GM12878 (cell line): ENCODE data around the gene KATNBL1. TPM values are rescaled to one million over a fixed set of nuclear protein-coding genes. Genes with fewer than 3 reads are reported as not detected.
A peak's percentile ranks its signal among the peaks of the same experiment; 100 is the strongest.

Experiments
- ATAC-seq: fragments of 200-7000 bp; cut with Tn5 transposase; 3 replicates; pipeline ENCODE4 v1.9.1; 2020; ENCODE audit warnings: mild to moderate bottlenecking, moderate library complexity
- BruUV-seq: library from RNA; stranded (reverse); fragments of 400-500 nt; replicated peaks from 2 replicates; lab custom pipeline; 2021; lab: Mats Ljungman, UMichigan
- CTCF ChIA-PET: fragments of 300-600 bp; sonication (Branson Sonifier 250); formaldehyde crosslinking; extraction: SDS; loops from one replicate; lab custom pipeline; 2021; ENCODE audit warnings: inconsistent platforms; lab: Yijun Ruan, JAX
- POLR2A ChIA-PET: fragments of 350-600 bp; formaldehyde crosslinking; extraction: SDS; loops from one replicate; lab custom pipeline; 2021; ENCODE audit warnings: inconsistent platforms; lab: Charles Lee
- RAD21 ChIA-PET: fragments of 300-600 bp; sonication (Branson Sonifier 250); formaldehyde crosslinking; loops from one replicate; lab custom pipeline; 2023; ENCODE audit warnings: antibody characterized with exemption; ENCODE audit not compliant: unreplicated experiment; lab: Charles Lee
- SMC1A ChIA-PET: fragments of 300-600 bp; sonication (Branson Sonifier 250); formaldehyde crosslinking; loops from one replicate; lab custom pipeline; 2023; ENCODE audit not compliant: unreplicated experiment, uncharacterized antibody; lab: Charles Lee
- DNase-seq: peaks from one replicate; pipeline ENCODE4 v3.0.0-alpha.2; 2011; ENCODE audit warnings: low read depth, low spot score
- FAIRE-seq: peaks from 3 replicates; lab custom pipeline; 2011; peaks lifted over from hg19 to GRCh38; lab: Jason Lieb, UNC
- H2AFZ ChIP-seq: 2 replicates; pipeline ENCODE4 v1.6.0; 2011; ENCODE audit warnings: low read depth, low read length, control low read depth; ENCODE audit not compliant: control insufficient read depth
- H3K27ac ChIP-seq: 2 replicates; pipeline ENCODE4 v1.5.1; 2011; ENCODE audit warnings: control low read depth; ENCODE audit not compliant: control insufficient read depth, insufficient read depth
- H3K27me3 ChIP-seq, 2 experiments: replicated peaks in 1 of 2; 2 replicates each; pipeline versions ENCODE4 v1.6.0 to v1.6.1; 2011; ENCODE audit warnings: low read length in 1 of 2; ENCODE audit not compliant: control insufficient read depth in 2 of 2, insufficient read depth in 2 of 2
- H3K36me3 ChIP-seq, 2 experiments: 2 replicates each; pipeline ENCODE4 v1.5.1; 2011; ENCODE audit warnings: low read length in 1 of 2; ENCODE audit not compliant: control insufficient read depth in 2 of 2, insufficient read depth in 2 of 2
- H3K4me1 ChIP-seq: 2 replicates; pipeline ENCODE4 v1.6.1; 2011; ENCODE audit warnings: mild to moderate bottlenecking, low read length, moderate library complexity, mixed read lengths; ENCODE audit not compliant: control insufficient read depth, insufficient read depth
- H3K4me2 ChIP-seq: 2 replicates; pipeline ENCODE4 v1.6.0; 2011; ENCODE audit warnings: control low read depth; ENCODE audit not compliant: control insufficient read depth, insufficient read depth
- H3K4me3 ChIP-seq: fragments of 200-600 bp; sonication (generic); 2 replicates; pipeline ENCODE4 v1.5.1; 2016
- H3K79me2 ChIP-seq: 2 replicates; pipeline ENCODE4 v1.6.0; 2011; ENCODE audit warnings: low read length; ENCODE audit not compliant: control insufficient read depth, insufficient read depth
- H3K9ac ChIP-seq: 2 replicates; pipeline ENCODE4 v1.8.0; 2011; ENCODE audit warnings: low read length, control low read depth, mixed read lengths; ENCODE audit not compliant: control insufficient read depth, insufficient read depth
- H3K9me3 ChIP-seq: replicated peaks from 3 replicates; pipeline ENCODE4 v1.5.1; 2011; ENCODE audit warnings: mild to moderate bottlenecking, low read length; ENCODE audit not compliant: control insufficient read depth, insufficient read depth
- H4K20me1 ChIP-seq: 2 replicates; pipeline ENCODE4 v1.6.0; 2011; ENCODE audit not compliant: control insufficient read depth, insufficient read depth
- BHLHE40 ChIP-seq, 2 experiments: fragments of 450-650 bp in 1 of 2; IDR thresholded peaks; 2 replicates each; pipeline ENCODE4 v1.6.1; 2011 to 2017; ENCODE audit warnings: low read depth in 2 of 2, borderline replicate concordance in 1 of 2, improper control_type of control experiment in 1 of 2, low read length in 1 of 2, mild to moderate bottlenecking in 1 of 2
- LARP7 ChIP-seq: fragments of 450-650 bp; IDR thresholded peaks from 2 replicates; pipeline ENCODE4 v1.6.1; 2017; ENCODE audit warnings: mild to moderate bottlenecking
- NRF1 ChIP-seq: conservative IDR thresholded peaks from 2 replicates; pipeline ENCODE4 v1.6.1; 2011; ENCODE audit warnings: mild to moderate bottlenecking, low read depth, low read length, improper control_type of control experiment
- PML ChIP-seq: IDR thresholded peaks from 2 replicates; pipeline ENCODE4 v1.6.1; 2012; ENCODE audit warnings: low read length, inconsistent platforms
- RAD51 ChIP-seq: fragments of 450-650 bp; IDR thresholded peaks from 2 replicates; pipeline ENCODE4 v1.6.1; 2016; ENCODE audit warnings: moderate library complexity, mild to moderate bottlenecking, inconsistent platforms
- SIX5 ChIP-seq: IDR thresholded peaks from 2 replicates; pipeline ENCODE4 v1.6.1; 2011; ENCODE audit warnings: mild to moderate bottlenecking, low read depth, low read length, moderate library complexity; ENCODE audit not compliant: severe bottlenecking
- SMAD1 ChIP-seq: fragments of 450-650 bp; IDR thresholded peaks from 2 replicates; pipeline ENCODE4 v1.6.1; 2018; ENCODE audit warnings: mild to moderate bottlenecking, low read depth; ENCODE audit not compliant: partially characterized antibody
- ZNF217 ChIP-seq: fragments of 450-650 bp; IDR thresholded peaks from 2 replicates; pipeline ENCODE4 v1.6.1; 2017; ENCODE audit warnings: antibody characterized with exemption, mild to moderate bottlenecking
- WGBS: methylation state at CpG from one replicate; pipeline ENCODE4 v1.1.6; 2016; ENCODE audit warnings: low lambda C conversion rate; ENCODE audit not compliant: insufficient replicate concordance, insufficient coverage; ENCODE audit errors: missing lambda C conversion rate; 5-methylcytosine and 5-hydroxymethylcytosine counted together
- in situ Hi-C: fragments of 300-500 bp; cut with MboI; formaldehyde crosslinking; loops from 9 replicates; pipeline ENCODE4 v1.14.3; 2018; ENCODE audit warnings: mixed read lengths
- intact Hi-C: fragments of 100-400 bp; cut with micrococcal nuclease; formaldehyde crosslinking; loops from one replicate; pipeline ENCODE4 v1.14.2; 2022; ENCODE audit not compliant: unreplicated experiment
- polyA plus RNA-seq, 11 experiments: library from polyadenylated mRNA; depleted of rRNA in 4 of 11; unstranded in 6 of 11; stranded (reverse) in 5 of 11; fragments of >200 nt; fragmentation: Nextera tagmentation in 4 of 11; fragmentation: Illumina TruSeq in 1 of 11; extraction: Ambion mirVana in 4 of 11; extraction: Trizol in 1 of 11; gene quantifications; 1 replicate in 1 of 11; 2 replicates in 10 of 11; pipeline versions ENCODE4 v1.2.1 to v1.2.3, GENCODE V29; 2011 to 2016; ENCODE audit warnings: inconsistent platforms in 2 of 11, missing spikeins in 2 of 11, low read depth in 1 of 11
- total RNA-seq, 4 experiments: library from RNA; depleted of rRNA in 3 of 4; stranded (reverse); fragments of >200 nt in 3 of 4; fragmentation: Illumina TruSeq in 1 of 4; extraction: Trizol in 1 of 4; gene quantifications; 2 replicates each; pipeline versions ENCODE4 v1.2.1 to v1.2.3, GENCODE V29; 2013 to 2021
- TF ChIP-seq, protein P1 (sequence below): fragments of 450-650 bp; IDR thresholded peaks from 2 replicates; pipeline ENCODE4 v1.6.1; 2016; ENCODE audit warnings: mild to moderate bottlenecking
- TF ChIP-seq, protein P2 (sequence below): fragments of 450-650 bp; IDR thresholded peaks from 2 replicates; pipeline ENCODE4 v1.6.1; 2018; ENCODE audit warnings: borderline replicate concordance, mild to moderate bottlenecking; ENCODE audit not compliant: partially characterized antibody
- TF ChIP-seq, protein P3 (sequence below): fragments of 450-650 bp; IDR thresholded peaks from 2 replicates; pipeline ENCODE4 v1.6.1; 2016; ENCODE audit warnings: mild to moderate bottlenecking, moderate library complexity, borderline replicate concordance

KATNBL1 gene
- total and polyA plus RNA-seq, 10 of the 15 experiments (the other 5 are each of a cell fraction or from before 2014, with no cell fraction given): 7.8 to 58.8 (median 30.1) TPM

DNA sequence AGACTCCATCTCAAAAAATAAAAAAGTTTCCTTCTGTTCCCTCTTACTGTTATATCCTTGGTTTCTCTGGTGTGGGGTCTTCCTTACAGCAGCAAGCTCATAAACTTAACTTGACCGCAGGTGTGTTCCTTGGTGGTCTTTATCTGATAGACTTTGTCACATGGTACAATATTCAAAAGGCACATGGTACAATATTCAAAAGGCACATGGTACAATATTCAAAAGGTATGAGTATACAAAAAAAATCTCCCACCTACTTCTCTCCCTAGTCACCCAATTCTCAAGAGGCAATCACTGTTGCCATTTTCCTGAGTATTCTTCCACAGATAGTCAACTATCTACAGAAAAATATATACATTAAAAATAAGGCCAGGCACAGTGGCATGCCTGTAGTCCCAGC lies 103.5 kb downstream of the KATNBL1 start (continued):
- no peak for TF ChIP-seq BHLHE40 (IDR thresholded peaks at IDR 0.05; ENCODE audit: borderline replicate concordance in 1 of 2, low read depth in 2 of 2, low read length in 1 of 2)
- no peak for TF ChIP-seq RAD51
- TF ChIP-seq, protein P1, sequence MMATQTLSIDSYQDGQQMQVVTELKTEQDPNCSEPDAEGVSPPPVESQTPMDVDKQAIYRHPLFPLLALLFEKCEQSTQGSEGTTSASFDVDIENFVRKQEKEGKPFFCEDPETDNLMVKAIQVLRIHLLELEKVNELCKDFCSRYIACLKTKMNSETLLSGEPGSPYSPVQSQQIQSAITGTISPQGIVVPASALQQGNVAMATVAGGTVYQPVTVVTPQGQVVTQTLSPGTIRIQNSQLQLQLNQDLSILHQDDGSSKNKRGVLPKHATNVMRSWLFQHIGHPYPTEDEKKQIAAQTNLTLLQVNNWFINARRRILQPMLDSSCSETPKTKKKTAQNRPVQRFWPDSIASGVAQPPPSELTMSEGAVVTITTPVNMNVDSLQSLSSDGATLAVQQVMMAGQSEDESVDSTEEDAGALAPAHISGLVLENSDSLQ: no peak
- TF ChIP-seq LARP7: no peak
- no peak for TF ChIP-seq SMAD1

DNA sequence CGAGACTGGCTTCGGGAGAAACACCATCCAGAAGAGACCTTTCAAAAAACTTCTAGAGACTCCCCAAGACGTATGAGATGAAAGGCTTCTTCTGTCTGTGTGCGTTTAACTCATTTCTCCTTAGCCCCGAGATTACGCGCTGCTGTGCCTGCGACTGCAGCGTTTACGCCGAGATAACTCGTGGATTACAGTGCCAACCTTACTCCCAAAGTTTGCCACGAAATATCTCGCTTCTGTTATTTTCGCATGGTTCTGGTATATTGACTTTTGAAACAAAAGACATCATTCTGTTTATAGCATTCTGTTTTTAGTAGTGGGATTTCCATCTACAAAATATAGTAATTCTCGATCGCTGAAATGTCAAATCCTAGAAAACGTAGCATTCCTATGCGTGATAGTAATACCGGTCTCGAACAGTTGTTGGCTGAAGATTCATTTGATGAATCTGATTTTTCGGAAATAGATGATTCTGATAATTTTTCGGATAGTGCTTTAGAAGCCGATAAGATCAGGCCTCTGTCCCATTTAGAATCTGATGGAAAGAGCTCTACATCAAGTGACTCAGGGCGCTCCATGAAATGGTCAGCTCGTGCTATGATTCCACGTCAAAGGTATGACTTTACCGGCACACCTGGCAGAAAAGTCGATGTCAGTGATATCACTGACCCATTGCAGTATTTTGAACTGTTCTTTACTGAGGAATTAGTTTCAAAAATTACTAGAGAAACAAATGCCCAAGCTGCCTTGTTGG lies 107.5 kb downstream of the KATNBL1 start:
- BruUV-seq: TSS peak; percentile 89
- Histone ChIP-seq H3K36me3 (0 out of 4 replicates have a peak, but pooled peaks cover 0 to 3% of the 10 kb centered on the region in 2 experiments), H3K4me2 (peak overlapping the region; percentile 48), H3K9ac (peak overlapping the region; percentile 89), H3K27ac (peak overlapping the region; percentile 77), H3K79me2 (peaks cover 53% of the 10 kb centered on the region), H3K4me3 (peak overlapping the region; percentile 69), H3K4me1 (0 out of 2 replicates have a peak, but pooled peaks cover 4% of the 10 kb centered on the region), H4K20me1 (no peaks in the 10 kb centered on the region), H3K9me3 (no peaks in the 10 kb centered on the region), H2AFZ (peak overlapping the region; percentile 98), H3K27me3 (no peaks in the 10 kb centered on the region)
- ChIA-PET SMC1A (interaction anchor here (0.9 to 1.2 kb wide), 5 partner anchors 37 to 123 kb away, joined by 3 to 4 read pairs (median 3); partner anchors contain the start of genes EMC4 and KATNBL1), CTCF (interaction anchor here (0.6 to 1.4 kb wide), 4 partner anchors 53 to 836 kb away, joined by 3 to 8 read pairs (median 3); partner anchors contain the start of gene KATNBL1), RAD21 (interaction anchor here (1.0 to 1.6 kb wide), 3 partner anchors 8 to 265 kb away, joined by 4 to 6 read pairs (median 6); partner anchors contain the start of gene KATNBL1), POLR2A (interaction anchor here (0.5 to 0.9 kb wide), 2 partner anchors 21 to 1194 kb away, joined by 3 to 4 read pairs; no protein-coding TSS in a partner anchor)
- 27% methylated on average over 29 of the region's 29 CpGs for WGBS
- in situ Hi-C loops: loop anchor here (5.0 kb wide), 1 partner anchor 115 kb away; no protein-coding TSS in a partner anchor
- no peak for DNase-seq
- no peak for ATAC-seq
- intact Hi-C loops: loop anchor here (5.0 to 10.0 kb wide), 2 partner anchors 265 to 482 kb away; partner anchors contain the start of genes GOLGA8B and LPCAT4
- no peak for FAIRE-seq
- TF ChIP-seq, protein P2, sequence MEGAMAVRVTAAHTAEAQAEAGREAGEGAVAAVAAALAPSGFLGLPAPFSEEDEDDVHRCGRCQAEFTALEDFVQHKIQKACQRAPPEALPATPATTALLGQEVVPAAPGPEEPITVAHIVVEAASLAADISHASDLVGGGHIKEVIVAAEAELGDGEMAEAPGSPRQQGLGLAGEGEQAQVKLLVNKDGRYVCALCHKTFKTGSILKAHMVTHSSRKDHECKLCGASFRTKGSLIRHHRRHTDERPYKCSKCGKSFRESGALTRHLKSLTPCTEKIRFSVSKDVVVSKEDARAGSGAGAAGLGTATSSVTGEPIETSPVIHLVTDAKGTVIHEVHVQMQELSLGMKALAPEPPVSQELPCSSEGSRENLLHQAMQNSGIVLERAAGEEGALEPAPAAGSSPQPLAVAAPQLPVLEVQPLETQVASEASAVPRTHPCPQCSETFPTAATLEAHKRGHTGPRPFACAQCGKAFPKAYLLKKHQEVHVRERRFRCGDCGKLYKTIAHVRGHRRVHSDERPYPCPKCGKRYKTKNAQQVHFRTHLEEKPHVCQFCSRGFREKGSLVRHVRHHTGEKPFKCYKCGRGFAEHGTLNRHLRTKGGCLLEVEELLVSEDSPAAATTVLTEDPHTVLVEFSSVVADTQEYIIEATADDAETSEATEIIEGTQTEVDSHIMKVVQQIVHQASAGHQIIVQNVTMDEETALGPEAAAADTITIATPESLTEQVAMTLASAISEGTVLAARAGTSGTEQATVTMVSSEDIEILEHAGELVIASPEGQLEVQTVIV: no peak
- TF ChIP-seq, protein P3, sequence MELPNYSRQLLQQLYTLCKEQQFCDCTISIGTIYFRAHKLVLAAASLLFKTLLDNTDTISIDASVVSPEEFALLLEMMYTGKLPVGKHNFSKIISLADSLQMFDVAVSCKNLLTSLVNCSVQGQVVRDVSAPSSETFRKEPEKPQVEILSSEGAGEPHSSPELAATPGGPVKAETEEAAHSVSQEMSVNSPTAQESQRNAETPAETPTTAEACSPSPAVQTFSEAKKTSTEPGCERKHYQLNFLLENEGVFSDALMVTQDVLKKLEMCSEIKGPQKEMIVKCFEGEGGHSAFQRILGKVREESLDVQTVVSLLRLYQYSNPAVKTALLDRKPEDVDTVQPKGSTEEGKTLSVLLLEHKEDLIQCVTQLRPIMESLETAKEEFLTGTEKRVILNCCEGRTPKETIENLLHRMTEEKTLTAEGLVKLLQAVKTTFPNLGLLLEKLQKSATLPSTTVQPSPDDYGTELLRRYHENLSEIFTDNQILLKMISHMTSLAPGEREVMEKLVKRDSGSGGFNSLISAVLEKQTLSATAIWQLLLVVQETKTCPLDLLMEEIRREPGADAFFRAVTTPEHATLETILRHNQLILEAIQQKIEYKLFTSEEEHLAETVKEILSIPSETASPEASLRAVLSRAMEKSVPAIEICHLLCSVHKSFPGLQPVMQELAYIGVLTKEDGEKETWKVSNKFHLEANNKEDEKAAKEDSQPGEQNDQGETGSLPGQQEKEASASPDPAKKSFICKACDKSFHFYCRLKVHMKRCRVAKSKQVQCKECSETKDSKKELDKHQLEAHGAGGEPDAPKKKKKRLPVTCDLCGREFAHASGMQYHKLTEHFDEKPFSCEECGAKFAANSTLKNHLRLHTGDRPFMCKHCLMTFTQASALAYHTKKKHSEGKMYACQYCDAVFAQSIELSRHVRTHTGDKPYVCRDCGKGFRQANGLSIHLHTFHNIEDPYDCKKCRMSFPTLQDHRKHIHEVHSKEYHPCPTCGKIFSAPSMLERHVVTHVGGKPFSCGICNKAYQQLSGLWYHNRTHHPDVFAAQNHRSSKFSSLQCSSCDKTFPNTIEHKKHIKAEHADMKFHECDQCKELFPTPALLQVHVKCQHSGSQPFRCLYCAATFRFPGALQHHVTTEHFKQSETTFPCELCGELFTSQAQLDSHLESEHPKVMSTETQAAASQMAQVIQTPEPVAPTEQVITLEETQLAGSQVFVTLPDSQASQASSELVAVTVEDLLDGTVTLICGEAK: peak; percentile 5; the same call in 1 of the 2 replicates
- TF ChIP-seq NRF1: no peak
- no peak for TF ChIP-seq SIX5
- TF ChIP-seq PML: 0 out of 2 replicates have a peak, but pooled peaks have one; percentile 5
- no peak for TF ChIP-seq ZNF217
